ENCODE data around the gene CAMK1D. TPM values are rescaled to one million over a fixed set of nuclear protein-coding genes. Genes with fewer than 3 reads are reported as not detected.
"Not testable (repeated sequence)": the region's sequence is repeated elsewhere in the genome, so short reads cannot be mapped to it uniquely, and the experiment has no call there.

CAMK1D gene
- total RNA-seq, 1 donor from 2014 or later, result 5.2 TPM

DNA sequence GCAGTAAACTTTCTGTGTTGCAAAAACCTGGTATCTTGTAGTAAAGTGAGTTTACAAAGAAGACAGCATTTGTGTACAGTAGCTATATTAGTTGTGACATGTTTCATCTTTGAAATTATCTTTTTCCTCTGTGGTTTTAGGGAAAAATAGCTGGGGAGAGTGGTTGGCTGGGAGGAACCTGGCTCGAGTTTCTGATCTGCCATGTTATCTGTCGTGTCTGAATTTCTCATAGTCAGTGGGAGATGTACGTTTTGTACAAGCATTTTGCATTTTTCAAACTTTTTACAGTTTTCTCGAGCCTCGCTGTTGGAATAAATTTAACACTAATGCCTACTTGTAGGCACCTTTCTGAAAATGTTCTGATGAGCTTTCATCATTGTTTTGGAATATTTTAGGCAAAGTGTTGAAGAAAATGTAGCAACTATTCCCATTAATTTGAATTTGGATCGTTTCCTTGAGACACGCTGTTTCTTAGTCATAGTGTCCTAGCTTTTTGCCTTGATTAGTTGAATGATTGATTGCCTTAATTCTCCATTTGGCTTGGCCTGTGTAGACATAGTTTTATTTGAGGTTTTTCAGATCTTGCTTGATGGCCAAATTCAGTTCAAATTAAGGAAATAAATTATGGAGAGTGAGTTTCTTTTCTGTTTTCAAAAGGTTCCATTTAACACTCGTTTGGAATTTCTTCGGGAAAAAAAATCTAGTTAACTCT lies 65.1 kb downstream of the CAMK1D start:
- ATAC-seq (no peak), DNase-seq (ENCODE audit: missing footprints) (no peak)
- intact Hi-C loops (cut with DNase I), result no loop called here

DNA sequence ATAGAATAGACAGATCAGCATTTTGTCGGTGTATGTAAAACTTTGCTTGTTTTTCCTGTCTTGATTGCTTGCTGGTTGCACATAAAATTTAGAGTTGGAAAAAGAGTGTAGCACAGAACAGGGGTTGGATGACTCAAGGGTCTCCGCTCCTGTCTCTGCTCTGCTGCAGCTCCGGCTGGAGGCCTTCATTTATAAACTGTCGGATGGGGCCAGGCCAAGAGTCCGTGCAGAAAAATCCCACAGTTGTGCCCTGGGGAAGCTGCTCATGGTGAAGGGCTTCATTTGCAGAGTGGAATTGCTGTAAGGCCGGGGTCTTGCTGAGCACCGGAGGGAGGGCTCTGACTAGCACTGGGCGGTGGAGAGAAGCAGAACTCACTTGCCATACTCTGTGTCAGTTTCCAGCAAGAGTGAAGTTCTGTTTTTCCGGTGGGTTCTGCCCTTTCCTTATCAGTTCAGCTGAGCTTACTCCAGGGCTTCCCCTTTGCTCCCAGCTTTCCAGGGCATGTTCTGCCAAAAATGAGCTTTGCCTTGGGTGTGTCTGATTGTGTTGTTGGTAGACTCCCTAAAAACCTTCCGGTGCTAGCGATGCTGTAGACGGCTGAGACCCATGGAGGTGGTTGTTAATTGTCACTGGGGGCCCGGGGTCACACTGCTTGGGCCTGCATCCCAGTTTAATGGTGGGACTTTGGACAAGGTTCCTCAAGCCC lies 67.2 kb downstream of the CAMK1D start:
- intact Hi-C loops (cut with DNase I), result no loop called here
- DNase-seq (ENCODE audit: missing footprints) (no peak), ATAC-seq (peak; percentile 56)

DNA sequence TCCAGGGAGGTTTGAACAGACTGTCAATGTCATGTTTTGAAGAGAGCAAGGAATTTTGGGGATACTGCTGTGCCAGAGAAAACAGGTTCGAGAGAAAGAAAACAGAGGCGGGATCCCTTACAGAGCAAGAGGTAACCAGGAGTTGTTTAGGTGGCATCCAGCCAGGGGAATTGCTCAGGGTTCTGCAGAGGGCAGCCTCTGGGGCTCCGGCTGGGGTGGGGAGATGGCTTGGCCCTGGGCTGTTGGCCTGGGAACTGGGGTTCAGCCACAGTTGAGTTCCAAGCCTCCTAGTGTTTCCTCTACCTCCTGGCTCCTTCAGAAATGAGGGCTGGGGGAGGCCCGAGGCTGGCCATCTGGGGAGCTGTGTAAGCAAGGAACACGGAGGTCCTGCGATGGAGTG lies 68.0 kb downstream of the CAMK1D start:
- no peak for ATAC-seq
- intact Hi-C loops (cut with DNase I), result no loop called here
- DNase-seq (ENCODE audit: missing footprints), result no peak

DNA sequence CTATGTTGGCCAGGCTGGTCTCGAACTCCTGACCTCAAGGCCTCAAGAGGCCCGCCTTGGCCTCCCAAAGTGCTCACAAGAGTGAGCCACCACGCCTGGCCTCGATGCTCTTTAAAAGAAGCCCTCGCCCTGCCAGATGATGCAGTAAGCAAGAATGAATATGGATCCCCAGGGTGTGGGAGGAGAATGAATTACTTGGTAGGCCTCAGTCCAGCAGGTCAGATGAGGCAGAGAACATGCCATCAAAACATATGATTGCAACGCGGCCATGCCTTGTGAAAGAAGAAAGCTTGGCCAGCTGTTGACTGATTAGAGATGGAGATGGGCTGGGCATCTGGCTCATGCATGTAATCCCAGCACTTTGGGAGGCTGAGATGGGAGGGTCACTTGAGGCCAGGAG lies 68.7 kb downstream of the CAMK1D start:
- intact Hi-C loops (cut with DNase I), result no loop called here
- DNase-seq (ENCODE audit: missing footprints) (peak; percentile 85), ATAC-seq (peak; percentile 84)

DNA sequence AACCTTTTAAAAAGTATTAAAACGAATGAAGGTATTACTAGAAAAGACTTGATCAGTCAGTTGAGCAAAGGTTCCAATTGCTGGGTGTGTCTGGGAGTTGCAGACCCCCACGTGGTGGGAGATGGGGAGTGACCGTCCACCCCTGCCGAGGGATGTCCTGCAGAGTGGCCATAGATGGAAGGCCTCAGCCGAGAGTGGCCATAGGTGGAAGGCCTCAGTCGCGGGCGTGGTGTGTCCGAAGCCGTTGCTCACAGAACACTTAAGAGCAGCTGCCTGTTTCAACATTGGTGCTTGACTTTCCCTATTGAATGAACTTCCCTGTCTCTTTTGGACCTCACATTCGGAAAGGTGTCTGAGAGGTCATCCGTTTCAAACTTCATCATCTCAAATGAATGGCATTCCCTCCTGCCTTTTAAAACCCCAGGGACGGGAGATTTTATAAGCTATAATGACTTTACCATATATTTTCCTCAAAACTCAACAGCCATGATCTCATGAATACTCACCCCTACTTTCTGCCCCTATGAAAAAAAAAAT lies 69.4 kb downstream of the CAMK1D start:
- ATAC-seq (no peak), DNase-seq (ENCODE audit: missing footprints) (no peak)
- intact Hi-C loops (cut with DNase I), result no loop called here

DNA sequence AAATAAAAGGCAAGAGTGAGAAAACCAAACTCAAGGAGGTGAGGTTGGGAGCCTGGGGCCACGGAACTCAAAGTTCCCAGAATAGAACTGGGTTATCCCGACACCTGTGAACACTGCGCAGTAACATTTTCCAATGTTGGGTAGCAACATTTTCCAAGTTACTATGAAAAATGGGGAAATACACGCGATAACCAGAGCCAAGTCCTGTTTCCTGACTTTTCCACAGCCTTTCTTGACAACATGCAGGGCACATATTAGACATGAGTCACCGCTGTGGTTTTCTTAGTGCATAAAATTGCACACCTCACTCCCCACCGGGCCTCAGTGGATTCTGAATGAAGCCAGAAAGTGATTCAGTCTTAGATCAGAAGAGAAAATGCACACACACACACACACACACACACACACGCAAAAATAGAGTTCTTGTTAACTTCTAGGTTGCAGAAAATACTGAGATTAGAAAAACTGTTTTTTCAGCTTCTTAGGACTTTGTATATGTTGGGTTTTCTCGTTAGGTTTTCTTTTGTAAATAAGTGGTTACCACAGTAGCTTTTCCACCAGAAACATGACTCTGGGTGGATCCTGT lies 70.0 kb downstream of the CAMK1D start:
- intact Hi-C loops (cut with DNase I), result no loop called here
- DNase-seq (ENCODE audit: missing footprints) (no peak), ATAC-seq (peak; percentile 65)

DNA sequence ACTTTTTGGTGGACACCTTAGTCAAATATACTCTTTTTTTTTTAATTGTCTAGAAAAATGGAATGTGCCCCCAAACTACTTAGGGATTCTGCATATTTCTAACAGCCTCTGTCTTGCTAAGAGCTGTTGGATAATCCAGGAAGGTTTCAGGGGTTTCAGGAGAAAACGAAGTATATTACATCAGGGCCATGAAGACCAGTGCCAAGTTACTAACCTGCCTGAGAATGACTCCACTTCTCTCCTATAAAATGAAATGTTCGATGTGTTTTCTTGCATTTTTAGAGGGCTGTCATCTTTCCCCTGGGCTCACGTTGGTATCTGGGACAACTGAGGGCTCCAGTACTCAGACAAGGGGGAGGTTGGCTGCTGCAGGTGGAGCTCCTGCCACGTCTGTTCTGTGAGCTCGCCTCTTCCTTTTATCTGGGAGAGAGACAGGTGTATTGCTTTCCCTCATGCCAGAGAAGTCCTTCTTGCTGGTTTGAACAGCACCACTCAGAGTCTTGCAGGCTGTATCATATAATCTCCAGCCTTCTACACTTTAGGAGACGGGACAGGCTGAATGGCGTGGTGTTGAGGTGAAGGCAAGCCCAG lies 71.3 kb downstream of the CAMK1D start:
- ATAC-seq (no peak), DNase-seq (ENCODE audit: missing footprints) (no peak)
- intact Hi-C loops (cut with DNase I), result no loop called here

DNA sequence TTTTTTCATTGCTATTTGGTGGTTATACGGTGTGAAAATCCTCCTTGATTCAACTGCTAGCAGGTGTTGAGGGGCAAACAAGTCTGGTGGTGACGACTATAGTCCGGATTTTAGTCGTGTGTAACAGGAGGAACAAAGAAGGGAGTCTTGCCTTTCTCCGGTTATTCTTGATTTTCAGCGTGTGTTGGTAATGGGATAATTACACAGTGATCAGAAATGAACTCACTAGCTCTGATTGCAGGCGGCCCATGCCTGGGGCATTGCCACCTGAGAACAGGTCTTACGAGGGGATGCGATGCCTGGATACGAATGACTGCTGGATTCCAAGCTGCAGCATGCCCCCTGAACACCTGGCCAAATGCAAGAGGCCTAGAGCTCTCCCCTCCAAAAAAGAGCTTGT lies 72.8 kb downstream of the CAMK1D start:
- ATAC-seq (no peak), DNase-seq (ENCODE audit: missing footprints) (no peak)
- intact Hi-C loops (cut with DNase I), result no loop called here

DNA sequence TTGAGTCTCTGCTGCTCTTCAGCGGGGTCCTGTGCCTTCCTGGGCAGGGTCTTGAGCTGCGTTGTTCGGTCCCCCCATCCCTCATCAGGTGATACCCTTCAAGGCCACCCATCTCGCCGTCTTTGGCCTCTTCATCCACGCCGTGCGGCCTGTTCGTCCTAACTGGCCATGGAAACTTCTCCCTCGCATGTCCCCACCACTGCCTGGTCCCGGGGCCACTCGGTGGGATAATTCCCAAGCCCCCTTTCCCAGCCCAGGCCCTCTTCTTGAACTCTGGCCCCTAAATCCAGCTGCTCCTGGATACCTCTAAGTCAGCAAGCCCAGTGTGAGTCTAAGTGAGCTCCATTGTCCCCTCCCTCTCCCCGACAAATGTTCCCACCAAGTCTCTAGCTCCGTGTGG lies 74.5 kb downstream of the CAMK1D start:
- no peak for DNase-seq (ENCODE audit: missing footprints)
- intact Hi-C loops (cut with DNase I), result no loop called here
- ATAC-seq, result no peak

DNA sequence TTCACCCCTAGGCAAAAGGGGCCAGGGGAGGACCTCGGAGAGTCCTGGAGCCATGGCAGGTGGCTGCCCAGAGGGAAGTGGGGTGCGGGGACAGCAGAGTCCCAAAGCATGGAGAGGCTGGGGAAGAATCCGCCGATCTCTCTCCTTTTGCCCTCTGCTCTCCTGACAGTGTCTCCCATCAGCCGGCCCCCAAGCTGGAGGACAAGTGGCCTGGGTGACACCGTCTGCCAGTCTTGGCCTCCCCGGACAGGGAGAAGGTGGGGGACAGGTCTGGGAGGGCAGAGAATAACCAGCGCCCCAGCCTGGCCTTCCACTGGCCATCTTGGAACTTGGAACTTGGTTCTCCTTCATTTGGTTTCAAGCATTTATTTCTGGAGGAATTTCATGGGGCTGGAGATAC lies 77.9 kb downstream of the CAMK1D start:
- ATAC-seq (no peak), DNase-seq (ENCODE audit: missing footprints) (no peak)
- intact Hi-C loops (cut with DNase I), result no loop called here

DNA sequence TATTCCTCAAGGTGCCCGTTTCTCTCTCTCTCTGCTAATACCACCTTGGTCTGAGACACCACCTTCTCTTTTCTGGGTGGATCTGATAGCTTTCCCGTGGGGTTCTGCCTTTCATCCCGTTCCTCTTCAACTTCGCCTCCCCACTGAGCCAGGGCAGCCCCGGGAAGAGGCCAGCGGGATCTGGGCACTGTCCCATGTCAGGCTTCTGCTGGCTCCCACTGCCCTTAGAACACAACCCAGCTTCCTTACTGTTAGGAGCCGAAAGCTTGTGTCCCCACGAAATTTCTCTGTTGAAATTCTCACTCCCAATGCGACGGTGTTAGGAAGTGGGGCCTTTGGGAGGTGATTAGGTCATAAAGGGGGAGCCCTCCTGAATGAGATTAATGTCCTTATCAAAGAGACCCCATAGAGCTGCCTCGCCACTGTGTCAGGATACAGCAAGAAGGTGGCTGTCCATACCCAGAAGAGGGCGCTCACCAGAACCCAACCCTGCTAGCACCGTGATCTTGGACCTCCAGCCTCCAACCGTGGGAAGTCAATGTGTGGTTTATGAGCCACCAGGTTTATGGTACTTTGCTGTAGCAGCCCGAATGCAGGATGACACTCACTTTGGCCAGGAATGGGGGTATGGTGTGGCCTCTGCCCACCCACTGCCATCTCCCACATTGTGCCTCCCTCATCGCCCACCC lies 79.2 kb downstream of the CAMK1D start:
- DNase-seq (ENCODE audit: missing footprints), result no peak
- intact Hi-C loops (cut with DNase I), result no loop called here
- no peak for ATAC-seq

DNA sequence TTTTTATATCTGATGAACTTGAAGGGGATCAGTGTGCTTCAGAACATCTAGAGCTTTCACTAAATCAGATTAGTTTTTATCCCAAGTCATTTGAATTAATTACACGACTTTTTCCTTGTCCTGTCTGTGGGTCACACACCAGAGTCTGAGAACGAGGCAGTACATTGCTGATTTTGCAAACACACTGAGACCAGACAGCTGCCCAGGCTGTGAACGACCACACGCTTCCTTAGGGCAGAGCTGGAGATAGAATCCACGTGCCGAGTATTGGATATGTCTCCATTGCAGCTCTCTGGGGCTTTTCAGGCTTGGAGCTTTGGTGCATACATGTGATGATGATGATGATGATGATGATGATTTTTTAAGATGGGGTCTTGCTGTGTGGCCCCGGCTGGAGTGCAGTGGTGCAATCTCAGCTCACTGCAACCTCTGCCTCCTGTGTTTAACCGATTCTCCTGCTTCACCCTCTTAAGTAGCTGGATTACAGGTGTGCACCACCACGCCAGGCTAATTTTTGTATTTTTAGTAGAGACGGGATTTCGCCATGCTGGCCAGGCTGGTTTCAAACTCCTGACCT lies 81.1 kb downstream of the CAMK1D start:
- intact Hi-C loops (cut with DNase I), result no loop called here
- DNase-seq (ENCODE audit: missing footprints) (no peak), ATAC-seq (no peak)

DNA sequence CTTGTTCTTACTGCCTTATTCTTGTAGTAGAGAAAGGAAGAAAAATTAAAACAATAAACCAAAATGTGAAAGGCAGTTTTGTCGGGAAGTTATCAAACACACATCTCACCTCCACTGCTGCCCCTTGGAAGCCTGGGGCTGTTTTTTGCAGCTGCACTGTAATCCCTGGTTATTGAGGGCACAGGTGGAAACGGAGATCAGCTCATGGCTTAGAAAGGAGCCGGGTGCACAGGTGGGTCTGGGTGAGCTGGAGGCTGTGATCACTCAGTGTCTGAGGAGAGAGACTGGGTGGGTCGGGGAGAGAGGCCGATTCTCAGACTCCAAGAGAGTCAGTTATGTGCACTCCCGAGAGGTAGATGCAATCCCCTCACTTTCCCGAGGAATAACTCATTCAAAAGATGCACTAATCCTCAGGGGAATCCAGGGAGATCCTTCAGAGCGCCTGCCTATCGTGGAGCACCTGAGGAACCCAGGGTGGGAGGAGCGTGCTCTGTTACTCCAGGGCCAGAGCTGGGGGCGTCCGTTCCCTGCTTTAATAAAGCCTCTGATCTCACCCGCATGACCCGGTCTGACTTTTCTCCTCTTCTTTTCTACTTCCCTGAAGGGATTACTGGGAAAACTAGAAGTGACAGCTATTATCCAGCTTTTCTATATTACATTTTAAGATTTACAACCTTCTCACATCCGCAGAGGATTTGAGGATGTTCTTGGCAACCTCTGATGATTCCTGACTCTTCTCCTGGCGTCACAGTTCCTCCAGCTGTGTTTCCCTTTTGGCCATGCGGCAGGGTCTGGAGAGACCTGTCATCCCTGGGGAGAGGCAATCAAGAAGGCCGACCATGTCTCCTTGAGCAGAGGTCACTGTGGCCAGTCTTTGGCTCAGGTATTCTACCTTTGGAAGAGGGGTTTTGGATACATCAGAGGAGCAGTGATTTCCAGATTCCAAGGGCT lies 82.1 kb downstream of the CAMK1D start:
- ATAC-seq (peak; percentile 27), DNase-seq (ENCODE audit: missing footprints) (no peak)
- intact Hi-C loops (cut with DNase I), result no loop called here

DNA sequence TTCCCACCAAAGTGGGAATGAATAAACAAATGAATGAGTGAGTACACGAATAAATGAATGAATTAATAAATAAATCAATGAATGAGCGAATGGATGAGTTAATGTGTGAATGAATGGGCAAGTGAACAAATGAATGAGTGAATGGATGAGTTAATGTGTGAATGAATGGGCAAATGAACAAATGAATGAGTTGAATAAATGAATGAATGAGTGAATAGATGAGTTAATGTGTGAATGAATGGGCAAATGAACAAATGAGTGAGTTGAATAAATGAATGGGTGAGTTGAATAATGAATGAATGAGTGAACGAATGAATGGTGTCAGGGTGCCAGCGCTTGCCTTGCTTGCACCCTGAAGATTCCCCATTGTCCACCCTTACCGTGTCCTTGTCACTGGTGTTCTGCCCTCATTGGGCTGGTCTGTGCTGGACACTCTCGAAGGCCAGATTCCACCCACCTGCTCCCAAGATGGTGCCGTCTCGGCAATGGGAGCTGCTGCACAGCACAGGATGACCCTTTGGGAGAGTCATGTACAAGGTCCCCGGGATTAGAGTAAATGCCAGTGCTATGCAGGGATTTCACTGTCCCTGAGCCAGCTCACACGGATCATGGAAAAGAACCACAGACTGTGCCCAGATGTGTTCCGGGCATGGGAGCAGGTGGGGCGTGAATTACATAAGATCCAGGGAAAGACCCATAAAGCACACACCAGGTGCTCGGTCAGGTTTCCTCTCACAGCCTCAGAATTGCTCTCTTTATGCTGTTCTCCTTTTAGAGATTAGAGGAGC lies 83.2 kb downstream of the CAMK1D start:
- intact Hi-C loops (cut with DNase I), result no loop called here
- no peak for DNase-seq (ENCODE audit: missing footprints)
- no peak for ATAC-seq

DNA sequence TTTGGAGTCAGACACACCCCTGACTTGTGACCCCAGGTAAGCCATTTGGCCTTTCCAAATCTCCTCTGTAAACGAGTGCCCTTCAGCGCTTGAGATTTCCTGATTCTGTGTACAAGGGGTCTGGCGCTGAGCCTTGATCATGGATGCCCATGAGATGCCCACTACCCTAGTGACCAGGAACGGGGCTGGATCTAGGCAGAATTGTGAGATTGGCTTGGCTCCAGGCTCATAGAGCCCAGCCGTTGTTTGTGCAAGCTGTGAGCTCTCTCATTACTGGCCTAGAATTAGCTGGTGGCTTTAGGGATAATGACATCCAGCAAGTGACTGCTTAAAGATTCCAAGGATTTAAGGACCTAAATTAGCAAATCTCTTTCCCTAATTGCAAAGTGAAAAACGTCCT lies 84.9 kb downstream of the CAMK1D start:
- intact Hi-C loops (cut with DNase I), result no loop called here
- ATAC-seq (no peak), DNase-seq (ENCODE audit: missing footprints) (no peak)

DNA sequence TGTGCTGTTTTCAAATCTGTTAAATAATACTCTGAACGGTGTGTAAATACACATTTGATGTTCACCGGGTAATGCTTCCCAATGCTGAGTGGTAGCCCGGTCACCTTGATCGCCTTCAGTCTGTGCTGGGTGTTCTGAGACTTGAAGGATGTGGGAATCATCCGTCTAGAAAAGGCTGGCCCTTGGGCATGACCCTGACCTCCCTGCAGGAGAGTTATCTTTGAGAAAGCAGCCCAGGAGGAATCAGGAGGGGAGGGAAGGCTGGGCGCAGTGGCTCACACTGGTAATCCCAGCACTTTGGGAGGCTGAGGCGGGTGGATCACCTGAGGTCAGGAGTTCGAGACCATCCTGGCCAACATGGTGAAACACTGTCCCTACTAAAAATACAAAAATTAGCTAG lies 85.3 kb downstream of the CAMK1D start:
- DNase-seq (ENCODE audit: missing footprints); intact Hi-C loops (cut with DNase I): not testable (repeated sequence)

DNA sequence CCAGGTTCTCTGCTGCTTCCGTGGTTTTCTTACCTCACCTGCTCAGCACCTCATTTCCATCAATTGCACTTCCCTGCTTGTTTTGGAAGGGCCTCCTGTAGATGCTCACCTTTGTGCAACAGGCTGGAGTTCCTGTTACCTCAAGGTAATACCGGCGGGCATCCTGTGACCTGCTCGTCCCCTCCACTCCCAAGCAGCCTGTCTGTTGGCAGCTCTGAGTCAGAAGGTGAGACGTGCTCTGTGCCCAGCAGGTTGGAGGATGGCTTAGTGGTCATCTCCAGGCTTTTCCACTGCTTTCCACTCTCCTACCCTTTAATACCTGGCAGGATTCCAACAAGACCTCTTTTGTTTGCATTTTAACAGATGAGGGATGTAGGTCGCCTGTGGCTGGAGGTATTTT lies 86.0 kb downstream of the CAMK1D start:
- no peak for ATAC-seq
- no peak for DNase-seq (ENCODE audit: missing footprints)
- intact Hi-C loops (cut with DNase I), result no loop called here

More for the DNA sequence above, 85.3 kb downstream of the CAMK1D start:
- ATAC-seq, result not testable (repeated sequence)
